Activated T-cell treated with anti-CD3 and anti-CD28 coated beads, Interleukin-2, amount 50 U/mL, for 4 hours (primary cell): Measurements from ENCODE around the gene RTN4. TPM values are rescaled to one million over a fixed set of nuclear protein-coding genes. Genes with fewer than 3 reads are reported as not detected.

Experiments
- ATAC-seq, 2 donors: fragments of 200-7000 bp; cut with Tn5 transposase; one replicate each; pipeline ENCODE4 v1.10.0; 2021
- DNase-seq: peaks from one replicate; pipeline ENCODE4 v3.0.0-alpha.2; 2020
- H3K27me3 Mint-ChIP-seq: one replicate; pipeline ENCODE4 v1.8.0; 2021; ENCODE audit warnings: low read depth, mixed read lengths
- H3K36me3 Mint-ChIP-seq: one replicate; pipeline ENCODE4 v1.8.0; 2022; ENCODE audit warnings: mixed read lengths; ENCODE audit not compliant: insufficient read depth
- H3K4me1 Mint-ChIP-seq: one replicate; pipeline ENCODE4 v1.8.0; 2021; ENCODE audit warnings: low read depth, mixed read lengths
- H3K4me3 Mint-ChIP-seq: one replicate; pipeline ENCODE4 v1.8.0; 2021; ENCODE audit warnings: mild to moderate bottlenecking, moderate library complexity, mixed read lengths
- H3K9me3 Mint-ChIP-seq: one replicate; pipeline ENCODE4 v1.8.0; 2021; ENCODE audit warnings: mixed read lengths
- total RNA-seq, 3 donors: library from RNA; stranded (reverse); gene quantifications; one replicate each; pipeline ENCODE4 v1.2.1, GENCODE V29; 2021

Gene RTN4
- total RNA-seq, 3 donors from 2014 or later, result 71.4 to 75.9 (median 73.6) TPM

- H3K27me3 Mint-ChIP-seq, result no peaks in the 10 kb centered on the region
- no peak for ATAC-seq
Measured at GRCh38 chr2:55033921-55034320, 16.3 kb downstream of the RTN4 start.

GRCh38 chr2:55033076-55033742, 17.0 kb downstream of the RTN4 start:
- H3K4me1 Mint-ChIP-seq, result peaks cover 66% of the 10 kb centered on the region
- ATAC-seq, result peak; percentile 66 to 69

More at GRCh38 chr2:55033921-55034320, 16.3 kb downstream of the RTN4 start:
- DNase-seq, result no peak
- Mint-ChIP-seq H3K4me1 (peaks cover 61% of the 10 kb centered on the region), H3K4me3 (no peak overlapping the region), H3K36me3 (peaks cover 8% of the 10 kb centered on the region), H3K9me3 (peaks cover 24% of the 10 kb centered on the region)

GRCh38 chr2:55031505-55031904, 18.7 kb downstream of the RTN4 start:
- H3K4me1 Mint-ChIP-seq, result peaks cover 51% of the 10 kb centered on the region
- no peak for ATAC-seq

More at GRCh38 chr2:55033076-55033742, 17.0 kb downstream of the RTN4 start:
- Mint-ChIP-seq H3K36me3 (peaks cover 5% of the 10 kb centered on the region), H3K9me3 (peaks cover 24% of the 10 kb centered on the region), H3K4me3 (no peak overlapping the region), H3K27me3 (no peaks in the 10 kb centered on the region)
- DNase-seq, result no peak

GRCh38 chr2:55030766-55031165, 19.5 kb downstream of the RTN4 start:
- Mint-ChIP-seq H3K9me3 (peaks cover 6% of the 10 kb centered on the region), H3K27me3 (no peaks in the 10 kb centered on the region), H3K4me3 (no peak overlapping the region), H3K4me1 (peaks cover 49% of the 10 kb centered on the region), H3K36me3 (no peaks in the 10 kb centered on the region)
- no peak for DNase-seq
- ATAC-seq, result no peak

More at GRCh38 chr2:55031505-55031904, 18.7 kb downstream of the RTN4 start:
- Mint-ChIP-seq H3K27me3 (no peaks in the 10 kb centered on the region), H3K4me3 (no peak overlapping the region), H3K36me3 (peaks cover under 1% of the 10 kb centered on the region), H3K9me3 (peaks cover 8% of the 10 kb centered on the region)
- no peak for DNase-seq

- no peaks in the 10 kb centered on the region for H3K9me3 Mint-ChIP-seq
Measured at GRCh38 chr2:55029098-55029497, 21.2 kb downstream of the RTN4 start.

GRCh38 chr2:55027226-55027625, 23.0 kb downstream of the RTN4 start:
- Mint-ChIP-seq H3K4me3 (no peak overlapping the region), H3K27me3 (no peaks in the 10 kb centered on the region), H3K36me3 (no peaks in the 10 kb centered on the region), H3K9me3 (no peaks in the 10 kb centered on the region), H3K4me1 (peaks cover 20% of the 10 kb centered on the region)
- ATAC-seq (no peak), DNase-seq (no peak)

More at GRCh38 chr2:55029098-55029497, 21.2 kb downstream of the RTN4 start:
- H3K4me1 Mint-ChIP-seq, result peaks cover 35% of the 10 kb centered on the region
- ATAC-seq, result no peak
- H3K36me3 Mint-ChIP-seq, result no peaks in the 10 kb centered on the region
- no peak overlapping the region for H3K4me3 Mint-ChIP-seq
- no peak for DNase-seq
- no peaks in the 10 kb centered on the region for H3K27me3 Mint-ChIP-seq

GRCh38 chr2:55026202-55026601, 24.0 kb downstream of the RTN4 start:
- ATAC-seq, result no peak
- Mint-ChIP-seq H3K4me1 (peaks cover 13% of the 10 kb centered on the region), H3K27me3 (no peaks in the 10 kb centered on the region), H3K4me3 (no peak overlapping the region), H3K36me3 (no peaks in the 10 kb centered on the region), H3K9me3 (no peaks in the 10 kb centered on the region)
- DNase-seq, result no peak

GRCh38 chr2:55025627-55026026, 24.6 kb downstream of the RTN4 start:
- H3K27me3 Mint-ChIP-seq, result no peaks in the 10 kb centered on the region
- ATAC-seq (peak; percentile 77 to 79), DNase-seq (no peak)
- peaks cover under 1% of the 10 kb centered on the region for H3K9me3 Mint-ChIP-seq
- peaks cover 11% of the 10 kb centered on the region for H3K4me1 Mint-ChIP-seq
- H3K4me3 Mint-ChIP-seq, result no peak overlapping the region
- H3K36me3 Mint-ChIP-seq, result no peaks in the 10 kb centered on the region

GRCh38 chr2:55025082-55025481, 25.2 kb downstream of the RTN4 start:
- Mint-ChIP-seq H3K4me3 (no peak overlapping the region), H3K27me3 (no peaks in the 10 kb centered on the region), H3K4me1 (peaks cover 9% of the 10 kb centered on the region), H3K36me3 (peaks cover 5% of the 10 kb centered on the region), H3K9me3 (peaks cover 6% of the 10 kb centered on the region)
- ATAC-seq, result no peak
- no peak for DNase-seq

GRCh38 chr2:55022476-55022875, 27.8 kb downstream of the RTN4 start:
- no peaks in the 10 kb centered on the region for H3K27me3 Mint-ChIP-seq
- H3K4me1 Mint-ChIP-seq, result peaks cover 18% of the 10 kb centered on the region
- H3K9me3 Mint-ChIP-seq, result peaks cover 15% of the 10 kb centered on the region
- no peak overlapping the region for H3K4me3 Mint-ChIP-seq
- H3K36me3 Mint-ChIP-seq, result peaks cover 16% of the 10 kb centered on the region
- DNase-seq (no peak), ATAC-seq (no peak)

- no peak overlapping the region for H3K4me3 Mint-ChIP-seq
- peaks cover 15% of the 10 kb centered on the region for H3K9me3 Mint-ChIP-seq
- no peaks in the 10 kb centered on the region for H3K27me3 Mint-ChIP-seq
- DNase-seq (no peak), ATAC-seq (no peak)
- H3K36me3 Mint-ChIP-seq, result peaks cover 17% of the 10 kb centered on the region
- H3K4me1 Mint-ChIP-seq, result peaks cover 21% of the 10 kb centered on the region
Measured at GRCh38 chr2:55019526-55020258, 30.6 kb downstream of the RTN4 start.

- ATAC-seq (no peak), DNase-seq (no peak)
- Mint-ChIP-seq H3K4me1 (peaks cover 22% of the 10 kb centered on the region), H3K4me3 (no peak overlapping the region), H3K27me3 (no peaks in the 10 kb centered on the region), H3K9me3 (peaks cover 15% of the 10 kb centered on the region), H3K36me3 (peaks cover 17% of the 10 kb centered on the region)
Measured at GRCh38 chr2:55018619-55019018, 31.6 kb downstream of the RTN4 start.

- peaks cover 17% of the 10 kb centered on the region for H3K36me3 Mint-ChIP-seq
- DNase-seq (no peak), ATAC-seq (no peak)
- H3K4me1 Mint-ChIP-seq, result peaks cover 27% of the 10 kb centered on the region
- H3K4me3 Mint-ChIP-seq, result no peak overlapping the region
- peaks cover 15% of the 10 kb centered on the region for H3K9me3 Mint-ChIP-seq
- H3K27me3 Mint-ChIP-seq, result no peaks in the 10 kb centered on the region
Measured at GRCh38 chr2:55017880-55018279, 32.4 kb downstream of the RTN4 start.

- DNase-seq (no peak), ATAC-seq (no peak)
- peaks cover 31% of the 10 kb centered on the region for H3K4me1 Mint-ChIP-seq
- H3K9me3 Mint-ChIP-seq, result peaks cover 15% of the 10 kb centered on the region
- H3K27me3 Mint-ChIP-seq, result no peaks in the 10 kb centered on the region
- H3K4me3 Mint-ChIP-seq, result no peak overlapping the region
- H3K36me3 Mint-ChIP-seq, result peaks cover 17% of the 10 kb centered on the region
Measured at GRCh38 chr2:55017428-55017827, 32.8 kb downstream of the RTN4 start.
